ENCODE measurements around the gene JMJD8.

Gene JMJD8

GRCh38 chr16:660459-661183 lies 23.5 kb downstream of the JMJD8 start (continued):
- TF ChIP-seq ZBTB10 (tag by site-specific recombination; IDR thresholded peaks at IDR 0.05) (peak; percentile 2; the same call in 1 of the 2 replicates), ZNF426 (tag by site-specific recombination; IDR thresholded peaks at IDR 0.05) (no peak), KLF16 (tag by site-specific recombination; IDR thresholded peaks at IDR 0.05) (peak; percentile 38; the same call in 1 of the 2 replicates), SCRT1 (tag by site-specific recombination; IDR thresholded peaks at IDR 0.05; ENCODE audit: borderline replicate concordance) (peak; percentile 74; the same call in 1 of the 2 replicates), ZFHX2 (tag by site-specific recombination; conservative IDR thresholded peaks at IDR 0.05) (peak; percentile 72), ZNF354C (tag by site-specific recombination; IDR thresholded peaks at IDR 0.05; ENCODE audit: borderline replicate concordance, low read depth) (no peak), ZNF16 (tag by site-specific recombination; IDR thresholded peaks at IDR 0.05; ENCODE audit: low read depth) (no peak), GLIS2 (tag by site-specific recombination; IDR thresholded peaks at IDR 0.05) (peak; percentile 85), KLF1 (tag by site-specific recombination; IDR thresholded peaks at IDR 0.05) (no peak), KLF7 (tag by site-specific recombination; IDR thresholded peaks at IDR 0.05; ENCODE audit: borderline replicate concordance) (no peak), ZNF2 (tag by site-specific recombination; IDR thresholded peaks at IDR 0.05) (peak; percentile 67; the same call in 1 of the 2 replicates), ZIC2 (tag by site-specific recombination; IDR thresholded peaks at IDR 0.05) (peak; percentile 53; the same call in 1 of the 2 replicates), ZNF114 (tag by site-specific recombination; IDR thresholded peaks at IDR 0.05) (no peak), PRDM10 (tag by site-specific recombination; IDR thresholded peaks at IDR 0.05) (peak; percentile 46; the same call in 1 of the 2 replicates), GLIS1 (tag by site-specific recombination; IDR thresholded peaks at IDR 0.05) (peak; percentile 72)

GRCh38 chr16:660132-660458 lies 24.0 kb downstream of the JMJD8 start:
- CTCF ChIA-PET: no interaction called here

More at GRCh38 chr16:660132-660458, 24.0 kb downstream of the JMJD8 start:
- no peaks in the 10 kb centered on the region for H3K9me3 ChIP-seq (ENCODE audit: control insufficient read depth, insufficient read depth, low read depth, low read length)
- peaks cover 3% of the 10 kb centered on the region; the same call in 1 of the 2 replicates for H3K4me1 ChIP-seq (ENCODE audit: control insufficient read depth, insufficient read depth, low read length)
- POLR2A ChIA-PET: interaction anchor here (0.9 kb wide), 1 partner anchor 11 kb away, joined by 4 read pairs; the partner anchor contains the start of gene WDR90
- H3K4me3 ChIP-seq (ENCODE audit: low read depth, low read length): no peak overlapping the region
- H3K27ac ChIP-seq (ENCODE audit: extremely low read depth, low read depth, low read length): no peak overlapping the region
- no peak for TF ChIP-seq AEBP2 (tag by site-specific recombination; IDR thresholded peaks at IDR 0.05; ENCODE audit: borderline replicate concordance)
- TF ChIP-seq ZNF837 (tag by site-specific recombination; IDR thresholded peaks at IDR 0.05): no peak
- TF ChIP-seq ZNF513 (tag by site-specific recombination; IDR thresholded peaks at IDR 0.05): no peak
- TF ChIP-seq ZNF561 (tag by site-specific recombination; IDR thresholded peaks at IDR 0.05; ENCODE audit: borderline replicate concordance): no peak
- no peak for TF ChIP-seq ZNF423 (tag by site-specific recombination; IDR thresholded peaks at IDR 0.05)
- no peak for TF ChIP-seq ZNF707 (tag by site-specific recombination; IDR thresholded peaks at IDR 0.05)
- TF ChIP-seq ZBTB10 (tag by site-specific recombination; IDR thresholded peaks at IDR 0.05): 0 out of 2 replicates have a peak, but pooled peaks have one; percentile 55
- TF ChIP-seq GLIS1 (tag by site-specific recombination; IDR thresholded peaks at IDR 0.05): peak; percentile 94
- no peak for TF ChIP-seq ZNF350 (tag by site-specific recombination; IDR thresholded peaks at IDR 0.05)
- TF ChIP-seq ZNF626 (tag by site-specific recombination; IDR thresholded peaks at IDR 0.05): no peak
- peak; percentile 95; the same call in 1 of the 2 replicates for TF ChIP-seq ZIC2 (tag by site-specific recombination; IDR thresholded peaks at IDR 0.05)
- H3K36me3 ChIP-seq (ENCODE audit: control insufficient read depth in 2 of 2, insufficient read depth in 1 of 2, low read length in 2 of 2): peaks cover 0 to 65% of the 10 kb centered on the region in 2 experiments; a peak in 2 of 3 replicates

Measured in HEK293 (cell line).